GM12875 (cell line): ENCODE results near the gene CCDC86.

Source experiments
- H3K4me3 ChIP-seq: one replicate; pipeline ENCODE4 v1.5.1; 2011; ENCODE audit warnings: low read depth, low read length, control low read depth
- TF ChIP-seq, protein P1 (sequence below): IDR thresholded peaks from 2 replicates; pipeline ENCODE4 v1.5.1; 2011; ENCODE audit warnings: low read depth, mild to moderate bottlenecking, control low read depth, inconsistent platforms, low read length, moderate library complexity, borderline replicate concordance; ENCODE audit not compliant: insufficient read depth

The CCDC86 gene

DNA sequence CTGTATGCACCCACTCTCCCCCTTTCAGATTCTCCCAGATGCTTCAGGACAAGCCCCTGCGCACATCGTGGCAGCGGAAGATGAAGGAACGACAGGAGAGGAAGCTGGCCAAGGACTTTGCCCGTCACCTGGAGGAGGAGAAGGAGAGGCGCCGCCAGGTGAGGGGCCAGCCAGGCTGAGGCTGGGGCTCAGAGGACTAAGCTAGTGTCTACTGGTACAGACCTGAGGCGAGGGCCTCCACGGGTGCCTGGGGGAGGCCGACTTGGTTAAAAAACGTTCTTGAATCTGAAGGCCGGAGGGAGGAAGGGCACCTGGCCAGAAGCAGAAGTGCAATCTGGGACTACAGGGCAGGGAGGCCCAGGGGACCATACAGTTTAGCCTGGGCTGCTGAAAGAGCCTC lies 6.0 kb downstream of the CCDC86 start:
- TF ChIP-seq, protein P1, sequence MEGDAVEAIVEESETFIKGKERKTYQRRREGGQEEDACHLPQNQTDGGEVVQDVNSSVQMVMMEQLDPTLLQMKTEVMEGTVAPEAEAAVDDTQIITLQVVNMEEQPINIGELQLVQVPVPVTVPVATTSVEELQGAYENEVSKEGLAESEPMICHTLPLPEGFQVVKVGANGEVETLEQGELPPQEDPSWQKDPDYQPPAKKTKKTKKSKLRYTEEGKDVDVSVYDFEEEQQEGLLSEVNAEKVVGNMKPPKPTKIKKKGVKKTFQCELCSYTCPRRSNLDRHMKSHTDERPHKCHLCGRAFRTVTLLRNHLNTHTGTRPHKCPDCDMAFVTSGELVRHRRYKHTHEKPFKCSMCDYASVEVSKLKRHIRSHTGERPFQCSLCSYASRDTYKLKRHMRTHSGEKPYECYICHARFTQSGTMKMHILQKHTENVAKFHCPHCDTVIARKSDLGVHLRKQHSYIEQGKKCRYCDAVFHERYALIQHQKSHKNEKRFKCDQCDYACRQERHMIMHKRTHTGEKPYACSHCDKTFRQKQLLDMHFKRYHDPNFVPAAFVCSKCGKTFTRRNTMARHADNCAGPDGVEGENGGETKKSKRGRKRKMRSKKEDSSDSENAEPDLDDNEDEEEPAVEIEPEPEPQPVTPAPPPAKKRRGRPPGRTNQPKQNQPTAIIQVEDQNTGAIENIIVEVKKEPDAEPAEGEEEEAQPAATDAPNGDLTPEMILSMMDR: no peak
- no peak overlapping the region for H3K4me3 ChIP-seq

DNA sequence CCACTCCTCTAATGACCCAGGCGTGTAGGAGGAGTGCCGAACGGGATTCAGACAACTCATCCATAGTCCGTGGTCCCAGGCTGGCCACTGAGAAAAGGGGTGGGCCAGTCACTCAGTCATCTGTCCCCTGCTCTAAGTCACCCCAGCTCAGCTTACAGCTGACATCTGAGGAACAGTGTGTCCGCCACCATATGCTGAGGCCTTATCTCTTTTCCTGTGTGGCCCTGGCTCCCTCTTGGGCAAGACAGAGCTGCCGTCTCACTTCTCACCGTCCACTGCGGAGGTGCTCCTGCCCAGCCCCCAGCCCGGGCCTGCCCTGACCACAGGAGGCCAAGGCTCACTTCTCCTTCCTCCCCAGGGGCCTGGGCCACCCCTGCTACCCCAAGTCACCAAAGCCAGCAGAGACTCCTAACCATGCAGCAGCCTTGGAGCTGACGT lies 6.8 kb downstream of the CCDC86 start:
- TF ChIP-seq, protein P1: no peak
- H3K4me3 ChIP-seq: no peak overlapping the region

DNA sequence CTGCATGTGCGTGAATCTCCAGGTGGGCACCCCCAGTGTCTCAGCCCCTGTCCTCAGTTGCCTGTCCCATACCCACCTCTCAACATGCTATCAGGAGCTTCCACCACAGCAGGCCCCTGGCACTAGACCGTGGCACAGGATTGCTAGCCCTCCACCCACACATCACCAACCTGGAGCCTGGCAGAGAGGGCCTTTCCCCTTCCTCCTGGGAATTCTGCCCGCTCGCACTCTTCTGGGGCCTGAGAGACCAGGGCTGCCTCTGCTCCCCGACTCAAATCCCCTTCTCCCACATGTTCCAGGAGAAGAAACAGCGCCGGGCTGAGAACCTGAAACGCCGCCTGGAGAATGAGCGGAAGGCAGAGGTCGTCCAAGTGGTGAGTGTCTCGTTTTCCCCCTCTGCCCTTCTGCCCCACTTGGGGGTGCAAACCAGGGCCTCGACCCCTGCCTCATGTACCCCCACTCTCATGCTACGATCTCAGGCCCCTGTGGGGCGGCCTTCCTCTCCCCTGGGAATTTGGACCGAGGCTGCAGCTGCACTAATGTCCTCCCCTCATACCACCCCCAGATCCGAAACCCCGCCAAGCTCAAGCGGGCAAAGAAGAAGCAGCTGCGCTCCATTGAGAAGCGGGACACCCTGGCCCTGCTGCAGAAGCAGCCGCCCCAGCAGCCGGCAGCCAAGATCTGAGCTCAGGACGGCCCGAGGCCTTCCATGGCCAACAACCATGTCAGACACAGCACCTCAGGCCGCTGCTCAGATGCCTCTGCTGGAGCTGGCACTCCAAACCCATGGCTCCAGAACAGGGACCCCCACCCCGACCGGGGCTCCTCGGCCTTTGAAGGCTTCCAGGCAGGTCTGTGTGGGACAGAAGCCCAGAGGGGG lies 8.0 kb downstream of the CCDC86 start:
- TF ChIP-seq, protein P1: no peak
- no peak overlapping the region for H3K4me3 ChIP-seq

DNA sequence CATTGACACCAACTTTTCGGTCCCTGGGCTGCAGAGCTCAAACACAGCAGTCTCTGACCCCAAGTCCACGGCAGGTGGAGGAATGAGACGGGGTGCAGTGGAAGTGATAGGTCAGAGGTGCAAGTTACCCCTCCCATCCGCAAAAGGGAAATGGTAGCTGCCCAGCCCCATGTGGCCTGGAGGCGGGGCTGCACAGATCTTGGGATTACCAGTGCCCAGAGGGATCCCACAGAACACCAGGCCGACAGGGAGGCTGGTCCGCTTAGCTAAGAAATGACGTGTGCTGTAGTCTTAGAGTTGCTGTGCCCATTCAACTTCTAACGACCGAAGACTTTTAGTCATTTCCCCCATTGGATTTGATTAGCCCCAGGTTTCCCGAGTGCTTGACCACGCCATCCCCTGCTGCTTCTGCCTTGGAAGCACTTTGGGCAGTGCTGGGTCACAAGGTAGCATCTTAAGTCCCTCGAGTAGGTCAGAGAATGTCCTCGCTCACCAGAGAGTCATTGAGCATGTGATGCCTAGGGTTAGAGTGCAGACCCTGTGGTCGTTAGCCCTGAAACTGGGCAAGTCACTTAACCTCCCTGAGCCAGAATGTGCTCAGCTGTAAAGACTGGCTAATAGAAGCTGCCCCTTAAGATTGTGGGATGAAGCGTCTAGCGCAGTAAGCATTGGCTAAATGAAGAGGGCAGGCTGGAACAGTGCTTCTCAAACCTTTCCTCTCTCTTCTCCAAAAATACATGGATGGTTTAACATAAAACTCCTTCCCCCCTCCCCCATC lies 9.6 kb downstream of the CCDC86 start:
- H3K4me3 ChIP-seq: no peak overlapping the region
- TF ChIP-seq, protein P1: no peak

DNA sequence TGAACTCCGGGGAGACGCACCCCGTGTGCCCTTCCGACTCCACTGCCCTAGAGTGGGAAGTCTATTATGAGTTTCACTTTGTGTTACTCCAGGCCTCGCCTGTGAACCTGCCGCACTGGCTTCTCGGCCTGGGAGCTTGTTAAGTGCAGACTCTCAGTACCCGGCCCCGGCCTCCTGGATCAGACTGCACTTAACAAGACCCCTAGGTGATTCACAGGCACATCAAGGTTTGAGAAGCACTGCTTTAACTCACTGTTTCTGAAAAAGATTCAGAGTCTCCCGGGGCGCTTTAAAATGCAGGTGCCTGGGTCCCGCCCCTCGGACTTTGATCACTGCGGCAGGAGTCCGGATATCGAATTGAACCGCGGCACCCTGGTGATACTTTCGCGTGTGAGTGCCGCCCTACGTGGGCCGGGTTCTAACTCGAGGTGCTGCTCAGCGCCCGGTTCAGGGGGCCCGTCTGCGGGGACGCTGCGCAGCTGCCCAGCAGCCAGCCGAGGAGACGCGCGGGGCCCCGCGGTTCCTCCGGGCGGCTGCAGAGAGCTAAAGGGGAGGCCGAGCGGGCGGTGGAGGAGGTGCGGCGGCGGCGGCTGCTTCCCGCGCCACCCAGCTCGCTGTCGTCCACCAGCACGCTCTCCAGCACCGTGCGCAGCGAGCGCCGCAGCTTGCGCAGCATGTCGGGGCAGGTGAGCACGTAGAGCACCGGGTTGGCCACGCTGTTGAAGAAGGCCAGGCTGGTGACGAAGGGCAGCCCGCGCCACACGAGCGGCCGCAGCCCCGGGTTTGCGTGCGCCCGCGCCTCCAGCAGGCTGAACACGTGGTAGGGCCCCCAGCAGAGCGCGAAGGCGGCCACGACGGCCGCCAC lies 10.4 kb downstream of the CCDC86 start:
- TF ChIP-seq, protein P1: no peak
- no peak overlapping the region for H3K4me3 ChIP-seq

DNA sequence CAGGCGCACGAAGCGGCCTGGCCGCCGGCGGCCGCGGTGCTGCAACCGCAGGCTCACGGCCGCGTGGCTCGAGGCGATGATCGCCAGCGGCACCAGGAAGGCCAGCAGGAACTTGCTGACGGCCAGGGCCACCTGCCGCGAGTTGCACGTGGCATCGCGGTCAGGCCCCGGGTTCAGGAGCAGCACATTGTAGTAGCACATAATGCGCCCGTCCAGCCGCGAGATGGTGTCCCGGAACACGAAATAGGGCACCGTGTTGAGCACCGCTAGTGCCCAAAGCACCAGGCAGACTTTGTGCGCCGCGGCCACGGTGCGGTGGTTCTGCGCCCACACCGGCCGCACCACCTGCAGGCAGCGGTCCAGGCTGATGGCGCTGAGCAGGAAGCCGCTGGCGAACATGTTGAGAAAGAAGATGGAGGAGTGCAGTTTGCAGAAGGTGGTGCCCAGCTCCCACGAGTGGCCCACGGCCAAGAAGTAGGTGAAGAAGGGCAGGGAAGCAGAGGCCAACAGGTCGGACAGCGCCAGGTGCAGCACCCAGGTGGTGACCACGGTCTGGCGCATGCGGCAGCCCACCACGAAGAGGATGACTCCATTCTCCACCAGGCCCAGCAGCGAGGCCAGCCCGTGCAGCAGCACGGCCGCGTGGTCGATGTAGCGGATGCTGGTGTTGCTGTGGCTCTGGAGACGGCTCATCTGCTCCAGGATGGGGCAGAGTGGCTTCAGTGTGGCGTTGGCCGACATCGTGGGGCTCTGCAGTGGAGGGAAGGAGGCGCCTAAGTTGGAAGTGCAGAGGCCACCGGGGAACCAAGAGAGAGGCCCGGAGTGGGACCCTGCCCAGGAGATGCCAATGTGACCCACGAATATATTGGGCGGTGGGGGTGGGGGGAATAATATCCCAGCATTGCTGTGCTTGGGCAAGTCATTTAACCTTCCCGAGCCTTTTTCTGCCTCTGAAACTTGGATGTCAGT lies 11.4 kb downstream of the CCDC86 start:
- H3K4me3 ChIP-seq: no peak overlapping the region
- TF ChIP-seq, protein P1: no peak
